NCI-H1105 (cell line): ENCODE measurements around the gene RCAN2.

Experiments used
- DNase-seq: peaks from one replicate; lab custom pipeline; 2025; lab: John Stamatoyannopoulos, UW

The RCAN2 gene

GRCh38 chr6:46251583-46252339 lies 239.5 kb downstream of the RCAN2 start:
- no peak for DNase-seq

GRCh38 chr6:46248143-46248542 lies 243.1 kb downstream of the RCAN2 start:
- no peak for DNase-seq

DNA sequence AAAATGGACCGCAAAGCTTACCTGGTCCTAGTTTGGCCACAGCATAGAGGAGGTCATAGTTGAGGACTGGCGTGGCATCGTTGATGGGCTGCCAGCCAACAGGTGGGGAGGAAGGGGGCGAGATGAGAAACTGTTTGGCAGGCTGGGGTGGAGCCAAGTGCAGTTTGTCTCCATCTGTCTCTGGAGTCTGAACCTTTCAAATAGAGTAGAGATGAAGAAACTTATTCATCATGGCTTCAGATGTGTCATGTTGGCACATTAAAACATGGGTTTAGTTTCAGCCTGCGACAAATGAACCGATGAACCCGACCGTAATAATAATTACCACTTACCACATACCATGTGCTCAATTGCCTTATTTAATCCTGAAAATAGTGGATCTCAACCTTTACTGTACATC lies 244.5 kb downstream of the RCAN2 start:
- DNase-seq = no peak

GRCh38 chr6:46246081-46246480 lies 245.2 kb downstream of the RCAN2 start:
- no peak for DNase-seq

DNA sequence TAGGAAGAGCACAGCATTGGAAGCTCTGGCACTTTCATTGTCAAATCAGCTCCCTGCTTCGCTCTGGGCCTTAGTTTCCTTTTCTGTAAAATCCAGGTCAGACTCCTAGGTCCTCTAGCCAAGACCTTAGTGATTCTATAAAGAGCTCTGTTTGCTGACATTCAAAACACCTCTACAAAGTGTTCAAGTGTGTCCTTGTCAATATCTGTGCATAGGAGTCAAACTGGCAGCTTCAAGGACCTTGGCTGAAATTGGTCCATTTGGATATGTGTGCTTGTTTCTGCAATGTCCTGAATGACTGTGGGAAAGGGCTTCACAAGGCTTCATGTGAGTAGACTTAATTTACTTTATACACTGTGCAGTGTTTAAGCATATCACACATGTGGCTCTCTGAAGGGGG lies 246.6 kb downstream of the RCAN2 start:
- DNase-seq = no peak

- DNase-seq = no peak
Observed at GRCh38 chr6:46243754-46244153, 247.5 kb downstream of the RCAN2 start.

DNA sequence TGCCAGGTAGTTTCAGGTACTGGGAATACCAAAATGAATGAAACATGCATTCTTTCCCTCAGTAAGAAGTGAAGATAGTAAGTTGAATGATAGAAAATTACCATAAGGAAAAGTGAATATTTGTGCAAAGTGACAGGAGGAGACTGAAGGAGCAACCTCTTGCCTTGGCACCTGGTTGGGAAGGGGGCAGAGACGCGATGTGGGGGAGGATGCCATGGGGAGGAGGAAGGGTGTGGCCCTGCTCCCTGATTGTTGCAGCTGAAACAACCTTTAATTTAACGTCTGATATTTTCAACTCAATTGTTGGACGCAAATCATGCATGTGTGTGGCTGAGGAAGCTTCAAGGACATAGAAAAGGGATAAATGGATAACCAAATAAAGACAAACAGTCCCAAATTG lies 248.3 kb downstream of the RCAN2 start:
- no peak for DNase-seq

DNA sequence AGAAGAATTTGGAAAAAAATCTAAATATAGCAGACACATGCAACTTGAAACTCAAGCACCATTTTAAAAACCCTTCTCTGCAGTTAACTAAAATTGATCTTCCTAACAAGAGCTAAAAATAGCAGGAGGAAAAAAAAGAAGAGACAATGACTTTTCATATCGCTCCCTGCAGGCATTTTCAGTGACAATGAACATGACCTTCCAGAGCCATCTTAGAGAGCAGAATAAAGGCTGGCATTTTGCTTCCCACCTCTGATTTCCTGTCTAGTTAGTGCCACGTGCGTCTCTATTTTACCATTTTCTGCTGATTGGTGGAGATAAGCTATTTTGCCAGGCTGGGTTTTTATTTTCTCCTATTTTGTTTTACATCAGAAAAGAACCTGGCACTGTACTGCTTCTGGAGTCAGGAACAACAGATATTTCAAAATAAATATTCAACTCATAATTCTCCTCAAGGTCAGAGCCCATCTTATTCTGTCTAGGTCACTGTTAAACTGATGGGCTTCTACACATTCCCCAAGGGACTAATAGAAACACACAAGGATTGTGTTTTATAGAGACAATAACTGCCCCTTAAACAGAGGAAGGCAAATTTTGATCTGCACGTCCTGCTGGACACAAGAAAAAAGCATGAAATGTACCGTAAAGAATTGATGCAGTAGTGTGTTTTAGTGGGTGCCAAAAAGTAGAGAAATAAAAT lies 250.2 kb downstream of the RCAN2 start:
- DNase-seq = no peak

- DNase-seq = no peak
Observed at GRCh38 chr6:46236752-46237151, 254.5 kb downstream of the RCAN2 start.

DNA sequence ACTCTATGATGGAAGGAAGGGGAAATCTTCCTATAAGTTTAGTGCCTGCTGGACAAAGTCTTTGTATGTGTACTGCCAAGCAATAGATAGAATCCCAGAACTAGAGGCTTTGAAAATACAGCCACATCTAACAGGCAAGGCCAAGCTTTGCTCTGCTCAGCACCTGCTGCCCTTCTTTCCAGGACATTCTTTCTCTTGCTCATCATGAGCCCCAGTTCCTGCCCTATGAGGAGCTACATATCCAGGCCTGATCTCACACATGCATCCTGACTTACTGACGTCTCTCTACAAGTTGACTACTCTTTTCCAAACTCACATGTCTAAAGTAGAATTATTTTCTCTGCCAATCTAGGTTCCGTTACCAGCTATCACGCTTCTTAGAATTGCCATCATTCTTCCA lies 256.0 kb downstream of the RCAN2 start:
- DNase-seq = no peak

DNA sequence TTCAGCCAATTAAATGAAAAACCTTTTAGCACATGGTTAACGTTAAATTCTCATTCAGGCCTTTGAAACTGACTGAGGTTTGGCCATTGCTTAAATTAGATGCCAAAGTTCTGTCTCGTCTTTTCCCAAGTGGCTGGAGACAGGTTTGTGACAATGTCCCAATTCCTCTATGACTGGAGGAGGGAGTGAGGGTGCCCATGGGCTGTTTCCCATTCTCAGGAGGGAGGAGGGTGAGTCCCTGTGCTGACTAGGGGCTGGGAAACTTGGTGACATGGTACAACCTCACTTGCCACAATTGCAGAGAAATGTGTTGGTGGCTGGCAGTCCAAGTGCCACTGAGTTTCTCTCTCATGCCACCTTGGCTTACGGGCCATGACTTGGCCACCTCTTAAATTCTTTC lies 256.5 kb downstream of the RCAN2 start:
- DNase-seq = no peak

- no peak for DNase-seq
Observed at GRCh38 chr6:46234156-46234556, 257.1 kb downstream of the RCAN2 start.

DNA sequence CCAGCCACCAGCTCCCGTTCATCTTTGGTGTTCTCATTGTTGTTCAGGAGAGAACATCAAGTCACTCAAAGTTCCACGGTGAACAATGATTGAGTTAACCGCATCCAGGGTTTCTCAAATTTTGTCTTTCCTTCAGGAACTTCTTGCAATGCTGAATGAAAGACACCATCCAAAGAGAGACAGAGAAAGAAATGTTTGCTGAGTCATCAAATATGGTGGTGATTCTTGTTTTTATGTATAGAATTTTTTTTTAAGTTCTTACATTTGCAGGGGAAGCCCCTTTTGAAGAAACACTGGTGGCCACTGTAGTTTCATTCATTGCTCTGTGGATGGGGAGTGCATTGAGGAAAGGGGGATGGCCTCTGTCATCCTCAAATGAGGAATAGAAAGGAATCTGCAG lies 258.1 kb downstream of the RCAN2 start:
- DNase-seq = no peak

GRCh38 chr6:46222286-46222685 lies 269.0 kb downstream of the RCAN2 start:
- DNase-seq = no peak

GRCh38 chr6:46221222-46221793 lies 269.9 kb downstream of the RCAN2 start:
- peak; percentile 42 for DNase-seq

DNA sequence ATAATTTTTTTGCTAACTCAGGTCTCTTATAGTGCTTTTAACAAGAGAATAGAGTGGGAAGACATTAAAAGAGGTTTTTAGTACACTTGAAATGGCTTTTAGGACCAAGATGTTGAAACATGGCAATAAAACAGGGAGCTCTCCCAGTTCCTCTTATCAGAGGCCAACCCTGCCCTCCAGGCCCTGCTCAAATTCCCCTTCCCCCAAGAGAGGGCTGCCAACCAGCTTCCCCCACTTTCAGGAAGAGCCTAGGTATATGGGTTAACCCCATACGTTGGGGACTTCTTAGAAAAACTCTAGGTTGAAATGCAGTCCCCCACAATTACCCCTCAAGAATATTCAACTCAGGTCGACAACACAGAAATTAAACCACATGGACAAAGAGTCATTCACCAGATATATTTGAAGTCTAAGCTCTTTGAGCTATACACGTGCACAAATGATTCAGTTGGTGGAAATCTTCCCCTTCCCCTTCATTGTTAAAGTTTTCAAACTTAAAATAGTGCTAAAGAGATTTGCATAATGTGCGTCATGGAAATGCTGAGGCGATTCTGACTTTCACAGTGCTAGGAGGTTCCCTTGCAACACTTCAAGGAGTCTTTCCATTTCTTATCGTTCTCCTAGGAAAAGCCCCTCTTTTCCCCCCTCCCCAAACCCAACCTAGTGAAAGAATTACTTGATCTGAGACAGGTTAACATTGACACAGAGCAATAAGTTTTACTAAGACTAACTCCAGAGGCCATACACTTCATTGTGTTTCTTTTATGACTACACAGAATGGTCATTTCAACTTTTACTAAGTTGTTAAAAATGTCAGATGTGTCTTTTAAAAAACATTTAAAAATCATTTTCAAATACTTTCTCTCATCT lies 270.7 kb downstream of the RCAN2 start:
- DNase-seq = no peak

DNA sequence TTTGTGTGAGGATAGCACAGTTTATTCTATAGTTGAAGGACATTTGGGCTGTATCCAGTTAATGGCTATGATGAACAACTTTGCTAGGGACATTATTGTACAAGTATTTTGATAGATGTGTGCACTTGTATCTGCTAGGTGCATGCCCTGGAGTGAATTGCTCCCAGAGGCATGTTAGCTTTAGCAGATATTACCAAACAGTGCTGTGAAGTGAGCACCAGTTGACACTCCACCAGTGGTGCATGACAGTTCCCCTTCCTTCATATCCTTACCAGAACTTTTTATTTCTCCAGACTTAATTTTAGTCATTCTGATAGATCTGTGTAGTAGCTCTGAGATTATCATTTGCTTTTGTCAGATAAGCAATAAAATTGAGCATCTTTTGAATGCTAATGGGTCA lies 271.6 kb downstream of the RCAN2 start:
- DNase-seq = no peak

GRCh38 chr6:46218457-46218856 lies 272.8 kb downstream of the RCAN2 start:
- no peak for DNase-seq

GRCh38 chr6:46217671-46218131 lies 273.5 kb downstream of the RCAN2 start:
- no peak for DNase-seq

- no peak for DNase-seq
Observed at GRCh38 chr6:46216879-46217278, 274.4 kb downstream of the RCAN2 start.

DNA sequence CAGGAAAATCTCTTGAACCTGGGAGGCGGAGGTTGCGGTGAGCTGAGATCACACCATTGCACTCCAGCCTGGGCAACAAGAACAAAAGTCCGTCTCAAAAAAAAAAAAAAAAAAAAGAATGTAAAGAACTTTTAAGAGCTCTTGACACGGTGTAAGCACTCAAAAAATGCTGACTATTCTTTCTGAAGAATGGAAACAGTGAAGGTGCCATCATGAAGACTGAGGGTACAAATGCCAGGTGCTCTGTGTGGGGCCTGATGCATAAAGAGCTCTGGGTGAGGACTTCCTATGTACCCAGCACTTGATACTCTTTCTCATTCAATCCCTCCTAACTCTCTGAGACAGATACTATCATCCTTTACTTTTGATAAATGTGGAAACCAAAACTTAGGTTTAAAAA lies 275.5 kb downstream of the RCAN2 start:
- no peak for DNase-seq

- no peak for DNase-seq
Observed at GRCh38 chr6:46215213-46215612, 276.0 kb downstream of the RCAN2 start.
